Hepatocyte (in vitro differentiated cells): ENCODE results near the gene MRPL44.

Experiments
- CTCF ChIP-seq: fragments of 200-600 bp; sonication (generic); IDR thresholded peaks from 2 replicates; pipeline ENCODE4 v1.5.1; 2016; ENCODE audit warnings: antibody characterized with exemption, mild to moderate bottlenecking; ENCODE audit not compliant: poor library complexity
- EZH2 ChIP-seq: fragments of 200-600 bp; sonication (generic); IDR thresholded peaks from 2 replicates; pipeline ENCODE4 v1.6.1; 2016; ENCODE audit warnings: antibody characterized with exemption, mild to moderate bottlenecking, borderline replicate concordance

GRCh38 chr2:223991611-223992010, 34.3 kb downstream of the MRPL44 start:
- TF ChIP-seq CTCF: no peak
- no peak for TF ChIP-seq EZH2
